K562 (cell line): Measurements from ENCODE around the gene SCAP. TPM values are rescaled to one million over a fixed set of nuclear protein-coding genes. Genes with fewer than 3 reads are reported as not detected.
A peak's percentile ranks its signal among the peaks of the same experiment; 100 is the strongest.

Experiments
- CAMTA2 ChIP-seq: fragments of 250-450 bp; sonication (Bioruptor Pico); conservative IDR thresholded peaks from 2 replicates; pipeline ENCODE4 v1.5.1; 2022
- CBFA2T3 ChIP-seq: fragments of 450-650 bp; IDR thresholded peaks from 2 replicates; pipeline ENCODE4 v1.6.1; 2017
- CBX8 ChIP-seq: fragments of 200-600 bp; sonication (generic); IDR thresholded peaks from 2 replicates; pipeline ENCODE4 v1.6.1; 2012; ENCODE audit warnings: borderline replicate concordance, mixed run types, low read depth, mild to moderate bottlenecking, moderate library complexity, mixed read lengths, low read length, control low read depth, inconsistent platforms; ENCODE audit not compliant: poor library complexity, severe bottlenecking; ENCODE audit errors: extremely low read depth
- CC2D1A ChIP-seq: fragments of 450-650 bp; IDR thresholded peaks from 2 replicates; pipeline ENCODE4 v1.6.1; 2017; ENCODE audit warnings: mild to moderate bottlenecking
- GTF2E2 ChIP-seq: fragments of 200-800 bp; sonication (Bioruptor generic); IDR thresholded peaks from 2 replicates; pipeline ENCODE4 v1.6.1; 2016; ENCODE audit warnings: missing genetic modification characterization, missing compliant biosample characterization
- HINFP ChIP-seq: fragments of 450-650 bp; conservative IDR thresholded peaks from 2 replicates; pipeline ENCODE4 v1.6.1; 2016; ENCODE audit warnings: missing genetic modification characterization, low read depth, mild to moderate bottlenecking, control low read depth, missing compliant biosample characterization
- KAT2B ChIP-seq: IDR thresholded peaks from one replicate; pipeline ENCODE4 v1.6.1; 2012; ENCODE audit warnings: low read depth, mild to moderate bottlenecking, control low read depth, inconsistent platforms, low read length, moderate library complexity
- KAT8 ChIP-seq: fragments of 450-650 bp; IDR thresholded peaks from 2 replicates; pipeline ENCODE4 v1.6.1; 2016; ENCODE audit warnings: low read depth, mild to moderate bottlenecking
- KLF16 ChIP-seq: IDR thresholded peaks from 2 replicates; pipeline ENCODE4 v1.6.1; 2016; ENCODE audit warnings: antibody characterized with exemption
- KLF6 ChIP-seq: fragments of 250-450 bp; sonication (Bioruptor Pico); IDR thresholded peaks from 2 replicates; pipeline ENCODE4 v1.4.0; 2020; ENCODE audit warnings: mild to moderate bottlenecking, moderate library complexity, borderline replicate concordance
- MBD2 ChIP-seq: sonication (generic); IDR thresholded peaks from 2 replicates; pipeline ENCODE4 v1.6.1; 2016; ENCODE audit warnings: low read depth, borderline replicate concordance
- MCM5 ChIP-seq: fragments of 450-650 bp; IDR thresholded peaks from 2 replicates; pipeline ENCODE4 v1.6.1; 2016; ENCODE audit warnings: low read depth
- MTA1 ChIP-seq: fragments of 450-650 bp; IDR thresholded peaks from 2 replicates; pipeline ENCODE4 v1.6.1; 2017; ENCODE audit warnings: borderline replicate concordance
- MYBL2 ChIP-seq, 2 experiments: fragments of 450-650 bp in 1 of 2; sonication (generic) in 1 of 2; formaldehyde crosslinking in 1 of 2; IDR thresholded peaks; 2 replicates each; pipeline versions ENCODE4 v1.6.1 to v1.8.1; 2017 to 2022; ENCODE audit warnings: borderline replicate concordance in 1 of 2, inconsistent platforms in 1 of 2, low read depth in 1 of 2, mild to moderate bottlenecking in 1 of 2, missing genetic modification reagents in 1 of 2, moderate library complexity in 1 of 2
- NFRKB ChIP-seq: fragments of 450-650 bp; IDR thresholded peaks from 2 replicates; pipeline ENCODE4 v1.6.1; 2016; ENCODE audit warnings: low read depth
- PCBP1 ChIP-seq: fragments of 200-400 bp; formaldehyde crosslinking; IDR thresholded peaks from 2 replicates; pipeline ENCODE4 v1.6.1; 2018; ENCODE audit warnings: mild to moderate bottlenecking, low read depth, low read length; ENCODE audit not compliant: poor library complexity, severe bottlenecking
- RBM22 ChIP-seq: fragments of 200-400 bp; formaldehyde crosslinking; IDR thresholded peaks from 2 replicates; pipeline ENCODE4 v1.6.1; 2018; ENCODE audit warnings: low read length, low read depth; ENCODE audit not compliant: poor library complexity, severe bottlenecking
- RBM34 ChIP-seq: fragments of 200-400 bp; formaldehyde crosslinking; IDR thresholded peaks from 2 replicates; pipeline ENCODE4 v1.6.1; 2018; ENCODE audit warnings: low read length, borderline replicate concordance; ENCODE audit not compliant: insufficient read depth
- SNAPC5 ChIP-seq: fragments of 250-450 bp; sonication (Bioruptor Pico); IDR thresholded peaks from 2 replicates; pipeline ENCODE4 v1.8.0; 2021; ENCODE audit warnings: moderate library complexity, mild to moderate bottlenecking, inconsistent platforms
- SRSF3 ChIP-seq: fragments of 200-400 bp; formaldehyde crosslinking; IDR thresholded peaks from 2 replicates; pipeline ENCODE4 v1.6.1; 2016; ENCODE audit warnings: mild to moderate bottlenecking, low read length, moderate library complexity; ENCODE audit not compliant: insufficient read depth
- TARDBP ChIP-seq: fragments of 450-650 bp; IDR thresholded peaks from 2 replicates; pipeline ENCODE4 v1.6.1; 2016
- ZNF24 ChIP-seq: fragments of 450-650 bp; IDR thresholded peaks from 2 replicates; pipeline ENCODE4 v1.6.1; 2016
- ZNF274 ChIP-seq: IDR thresholded peaks from 2 replicates; pipeline ENCODE4 v1.6.1; 2011; ENCODE audit warnings: low read depth, mild to moderate bottlenecking, low read length, moderate library complexity, borderline replicate concordance
- ZNF347 ChIP-seq: fragments of 450-650 bp; formaldehyde crosslinking; IDR thresholded peaks from 2 replicates; pipeline ENCODE4 v1.4.0; 2020; ENCODE audit warnings: low read depth, mild to moderate bottlenecking, moderate library complexity
- polyA plus RNA-seq, 8 experiments: library from polyadenylated mRNA; depleted of rRNA in 4 of 8; stranded (reverse) in 5 of 8; unstranded in 3 of 8; fragments of >200 nt; fragmentation: Nextera tagmentation in 2 of 8; fragmentation: Illumina TruSeq in 1 of 8; extraction: Ambion mirVana in 2 of 8; extraction: Trizol in 1 of 8; gene quantifications; 2 replicates each; pipeline versions ENCODE4 v1.2.1 to v1.2.3, GENCODE V29; 2011 to 2014; ENCODE audit warnings: inconsistent platforms in 1 of 8, missing spikeins in 1 of 8
- total RNA-seq, 7 experiments: library from RNA; depleted of rRNA in 6 of 7; stranded (reverse); fragments of >200 nt in 6 of 7; fragmentation: Illumina TruSeq in 2 of 7; extraction: Trizol in 2 of 7; gene quantifications; 2 replicates each; pipeline versions ENCODE4 v1.2.1 to v1.2.3, GENCODE V29; 2011 to 2021; ENCODE audit warnings: low replicate concordance in 1 of 7
- TF ChIP-seq, protein P1 (sequence below): sonication (generic); formaldehyde crosslinking; IDR thresholded peaks from 2 replicates; pipeline ENCODE4 v1.8.1; 2022; ENCODE audit warnings: missing genetic modification reagents
- TF ChIP-seq, protein P2 (sequence below): IDR thresholded peaks from 2 replicates; pipeline ENCODE4 v1.6.1; 2011; ENCODE audit not compliant: insufficient read length; ENCODE audit errors: extremely low read depth

SCAP gene
- total and polyA plus RNA-seq, 9 of the 15 experiments (the other 6 are each of a cell fraction or from before 2014, with no cell fraction given) = 2.6 to 104 (median 37.8) TPM

- TF ChIP-seq ZNF347 (CRISPR knock-in tag) (no peak), PCBP1 (no peak), MYBL2 (IDR thresholded peaks at IDR 0.05; ENCODE audit: low read depth) (peak; percentile 71; the same call in 1 of the 2 replicates), MYBL2 (CRISPR knock-in tag; IDR thresholded peaks at IDR 0.05; ENCODE audit: borderline replicate concordance) (no peak), CBX8 (no peak), HINFP (tag) (no peak), TARDBP (no peak), CAMTA2 (CRISPR knock-in tag) (0 out of 2 replicates have a peak, but pooled peaks have one; percentile 14), SNAPC5 (CRISPR knock-in tag) (no peak), NFRKB (no peak; the same call in 1 of the 2 replicates), KAT2B (no peak), CC2D1A (0 out of 2 replicates have a peak, but pooled peaks have one; percentile 4), KAT8 (no peak), ZNF24 (no peak; the same call in 1 of the 2 replicates), KLF16 (0 out of 2 replicates have a peak, but pooled peaks have one; percentile 40), RBM22 (no peak), MCM5 (no peak), MTA1 (no peak; the same call in 1 of the 2 replicates), RBM34 (no peak), SRSF3 (no peak), KLF6 (CRISPR knock-in tag) (no peak), GTF2E2 (peak; percentile 64; the same call in 1 of the 2 replicates), CBFA2T3 (no peak), ZNF274 (no peak), MBD2 (peak; percentile 87; the same call in 1 of the 2 replicates)
- TF ChIP-seq, protein P1, sequence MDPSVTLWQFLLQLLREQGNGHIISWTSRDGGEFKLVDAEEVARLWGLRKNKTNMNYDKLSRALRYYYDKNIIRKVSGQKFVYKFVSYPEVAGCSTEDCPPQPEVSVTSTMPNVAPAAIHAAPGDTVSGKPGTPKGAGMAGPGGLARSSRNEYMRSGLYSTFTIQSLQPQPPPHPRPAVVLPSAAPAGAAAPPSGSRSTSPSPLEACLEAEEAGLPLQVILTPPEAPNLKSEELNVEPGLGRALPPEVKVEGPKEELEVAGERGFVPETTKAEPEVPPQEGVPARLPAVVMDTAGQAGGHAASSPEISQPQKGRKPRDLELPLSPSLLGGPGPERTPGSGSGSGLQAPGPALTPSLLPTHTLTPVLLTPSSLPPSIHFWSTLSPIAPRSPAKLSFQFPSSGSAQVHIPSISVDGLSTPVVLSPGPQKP (CRISPR knock-in tag) = no peak
- TF ChIP-seq, protein P2, sequence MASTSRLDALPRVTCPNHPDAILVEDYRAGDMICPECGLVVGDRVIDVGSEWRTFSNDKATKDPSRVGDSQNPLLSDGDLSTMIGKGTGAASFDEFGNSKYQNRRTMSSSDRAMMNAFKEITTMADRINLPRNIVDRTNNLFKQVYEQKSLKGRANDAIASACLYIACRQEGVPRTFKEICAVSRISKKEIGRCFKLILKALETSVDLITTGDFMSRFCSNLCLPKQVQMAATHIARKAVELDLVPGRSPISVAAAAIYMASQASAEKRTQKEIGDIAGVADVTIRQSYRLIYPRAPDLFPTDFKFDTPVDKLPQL = no peak
Observed at GRCh38 chr3:47513125-47513929, 37.6 kb upstream of the SCAP start, which contains the start of gene ELP6 (continued).
